Dendritic cell treated with granulocyte-macrophage colony-stimulating factor and Interleukin-4, amounts not matched to agents 40 ng/mL and 50 ng/mL, for 4 days (primary cell): Measurements from ENCODE around the gene ECE1.
A peak's percentile ranks its signal among the peaks of the same experiment; 100 is the strongest.

Source experiments
- H3K27ac Mint-ChIP-seq: one replicate; pipeline ENCODE4 v1.8.0; 2022; ENCODE audit warnings: mild to moderate bottlenecking, mixed read lengths
- H3K27me3 Mint-ChIP-seq: one replicate; pipeline ENCODE4 v1.8.0; 2022; ENCODE audit warnings: mild to moderate bottlenecking, mixed read lengths
- H3K36me3 Mint-ChIP-seq: one replicate; pipeline ENCODE4 v1.8.0; 2022; ENCODE audit warnings: low read depth, mixed read lengths
- H3K4me1 Mint-ChIP-seq: one replicate; pipeline ENCODE4 v1.8.0; 2022; ENCODE audit warnings: low read depth, mixed read lengths
- H3K4me3 Mint-ChIP-seq: one replicate; pipeline ENCODE4 v1.8.0; 2022; ENCODE audit warnings: mild to moderate bottlenecking, moderate library complexity, mixed read lengths
- H3K9me3 Mint-ChIP-seq: one replicate; pipeline ENCODE4 v1.8.0; 2022; ENCODE audit warnings: mixed read lengths
- intact Hi-C: fragments of 100-400 bp; cut with micrococcal nuclease; formaldehyde crosslinking; loops from one replicate; pipeline ENCODE4 v1.15.0; 2022

The ECE1 gene

DNA sequence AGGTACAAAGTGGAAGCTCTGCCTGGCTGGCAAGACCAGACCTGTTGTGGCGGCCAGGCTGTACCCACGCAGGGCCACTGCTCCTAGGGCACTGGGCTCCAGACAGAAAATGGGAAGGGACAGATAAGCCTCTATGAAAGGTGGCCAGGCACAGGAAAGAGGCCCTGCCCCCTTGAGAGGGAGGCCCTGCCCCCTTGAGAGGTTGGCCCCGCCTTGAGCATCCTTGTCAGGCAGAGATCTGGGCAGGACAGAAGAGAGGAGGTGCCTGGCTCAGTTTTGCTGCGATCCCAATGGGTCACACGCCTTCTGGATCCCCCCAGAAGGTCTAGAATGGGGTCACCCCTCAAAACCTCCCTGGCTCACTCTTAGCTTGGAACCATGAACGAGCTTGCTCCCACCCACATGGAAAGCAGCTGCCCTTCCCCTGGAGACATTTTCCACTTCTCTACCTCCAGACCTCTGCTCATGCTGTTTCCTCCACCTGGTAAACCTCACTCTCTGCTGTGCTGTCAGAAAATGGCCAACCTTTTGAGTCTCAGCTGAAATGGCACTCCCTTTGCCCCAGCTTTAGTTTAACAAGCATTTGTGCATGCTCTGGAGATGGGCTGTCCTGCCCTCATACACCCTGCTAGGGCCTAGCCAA is 17.5 kb upstream of the ECE1 start:
- no peak overlapping the region for H3K27ac Mint-ChIP-seq
- H3K4me3 Mint-ChIP-seq, result no peak overlapping the region
- H3K4me1 Mint-ChIP-seq, result peaks cover 16% of the 10 kb centered on the region
- H3K36me3 Mint-ChIP-seq, result no peaks in the 10 kb centered on the region
- peaks cover 54% of the 10 kb centered on the region for H3K27me3 Mint-ChIP-seq
- intact Hi-C loops, result no loop called here
- H3K9me3 Mint-ChIP-seq, result no peaks in the 10 kb centered on the region

DNA sequence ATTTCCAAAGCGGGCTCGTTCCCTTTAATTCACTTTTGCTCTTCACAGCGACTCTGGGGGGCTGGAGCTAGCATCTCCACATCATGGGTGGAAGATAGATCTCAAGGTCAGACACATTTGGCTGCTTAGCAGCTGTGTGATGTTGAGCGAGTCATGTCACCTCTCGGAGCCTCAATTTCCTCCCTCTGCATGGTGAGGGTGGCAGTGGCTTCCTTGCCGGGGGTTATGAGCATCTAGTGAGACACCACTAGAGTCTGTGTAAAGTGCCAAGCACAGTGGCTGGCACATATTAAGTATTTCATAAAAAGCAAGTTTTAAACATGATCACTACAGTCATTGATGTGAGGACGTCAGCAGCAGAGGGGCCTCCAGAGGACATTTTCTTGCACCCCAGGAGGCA is 16.9 kb upstream of the ECE1 start:
- no peak overlapping the region for H3K27ac Mint-ChIP-seq
- peaks cover 55% of the 10 kb centered on the region for H3K27me3 Mint-ChIP-seq
- H3K36me3 Mint-ChIP-seq, result no peaks in the 10 kb centered on the region
- no peaks in the 10 kb centered on the region for H3K9me3 Mint-ChIP-seq
- intact Hi-C loops, result no loop called here
- H3K4me1 Mint-ChIP-seq, result peaks cover 18% of the 10 kb centered on the region
- no peak overlapping the region for H3K4me3 Mint-ChIP-seq

DNA sequence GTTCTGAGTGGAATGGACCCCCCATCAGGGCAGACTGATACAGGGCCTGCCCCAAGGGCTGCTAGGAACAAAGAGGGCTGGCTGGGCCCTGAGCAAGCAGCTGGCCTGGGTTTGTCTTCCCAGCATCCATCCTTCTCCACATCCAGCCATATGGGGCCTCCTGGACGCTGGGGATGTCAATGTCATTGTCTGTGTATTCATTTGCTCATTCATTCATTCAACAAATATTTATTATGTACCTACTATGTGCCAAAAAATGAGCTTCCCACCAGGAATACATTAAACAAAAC is 15.6 kb upstream of the ECE1 start:
- Mint-ChIP-seq H3K9me3 (no peaks in the 10 kb centered on the region), H3K4me1 (peaks cover 18% of the 10 kb centered on the region), H3K4me3 (no peak overlapping the region), H3K27me3 (peaks cover 61% of the 10 kb centered on the region), H3K36me3 (no peaks in the 10 kb centered on the region), H3K27ac (no peak overlapping the region)
- intact Hi-C loops, result no loop called here

DNA sequence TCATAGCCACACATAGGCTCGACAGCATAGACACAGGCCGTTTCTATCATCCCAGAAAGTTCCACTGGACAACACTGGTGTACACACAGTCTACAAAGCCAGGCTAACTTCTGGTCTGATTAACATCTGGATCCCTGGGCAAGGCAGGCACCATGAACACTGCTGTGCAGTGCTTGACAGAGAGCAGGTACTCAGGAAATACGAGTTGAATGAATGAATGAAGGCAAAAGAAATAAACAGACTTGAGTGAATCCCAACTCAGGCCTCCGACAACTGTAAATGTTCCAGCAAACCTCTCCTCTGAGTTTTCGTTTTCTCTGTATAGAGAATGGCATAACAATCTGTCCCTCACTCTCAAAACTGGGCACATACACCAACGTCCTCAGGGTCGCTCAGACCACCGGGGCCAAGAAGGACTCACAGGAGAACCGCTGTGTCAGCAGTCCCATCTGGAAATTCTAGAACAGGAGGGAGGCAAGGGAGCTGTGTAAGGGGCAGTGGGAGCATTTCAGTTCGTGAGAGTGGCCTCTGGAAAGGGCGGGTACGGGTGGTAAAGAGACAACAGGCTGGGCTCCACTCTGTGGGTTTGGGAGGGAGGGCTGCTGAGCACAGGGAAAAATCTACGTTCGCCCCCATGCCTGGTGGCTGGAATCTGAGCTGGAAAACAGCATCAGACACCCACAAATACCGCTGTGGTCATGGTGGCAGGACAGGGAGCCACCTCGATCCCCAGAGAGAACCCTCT is 15.1 kb upstream of the ECE1 start:
- H3K4me1 Mint-ChIP-seq, result peaks cover 18% of the 10 kb centered on the region

DNA sequence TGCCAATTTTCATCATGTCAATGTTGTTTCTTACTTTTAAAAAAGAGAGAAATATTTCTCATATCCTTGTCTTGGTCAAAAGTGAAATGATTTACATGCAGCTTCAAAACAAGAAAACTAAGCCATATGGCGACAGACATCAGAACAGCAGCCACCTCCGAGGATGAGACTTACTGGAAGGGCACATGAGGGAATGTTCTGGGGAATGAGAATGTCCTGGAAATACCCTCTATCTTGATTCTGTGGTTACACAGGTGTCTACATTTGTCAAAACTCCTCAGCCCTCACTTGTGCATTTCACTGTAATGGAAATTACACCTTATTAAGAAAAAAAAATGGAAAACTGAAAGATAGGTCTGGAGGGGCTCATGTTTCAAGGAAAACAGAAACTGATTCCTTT is 14.2 kb upstream of the ECE1 start:
- H3K27ac Mint-ChIP-seq, result no peak overlapping the region
- intact Hi-C loops, result no loop called here
- no peaks in the 10 kb centered on the region for H3K9me3 Mint-ChIP-seq
- no peaks in the 10 kb centered on the region for H3K36me3 Mint-ChIP-seq
- peaks cover 53% of the 10 kb centered on the region for H3K27me3 Mint-ChIP-seq
- H3K4me3 Mint-ChIP-seq, result no peak overlapping the region
- H3K4me1 Mint-ChIP-seq, result peaks cover 26% of the 10 kb centered on the region

More for the DNA sequence above, 15.1 kb upstream of the ECE1 start:
- H3K9me3 Mint-ChIP-seq, result no peaks in the 10 kb centered on the region
- H3K27me3 Mint-ChIP-seq, result peaks cover 60% of the 10 kb centered on the region
- intact Hi-C loops, result no loop called here
- no peak overlapping the region for H3K4me3 Mint-ChIP-seq
- H3K27ac Mint-ChIP-seq, result no peak overlapping the region
- no peaks in the 10 kb centered on the region for H3K36me3 Mint-ChIP-seq

DNA sequence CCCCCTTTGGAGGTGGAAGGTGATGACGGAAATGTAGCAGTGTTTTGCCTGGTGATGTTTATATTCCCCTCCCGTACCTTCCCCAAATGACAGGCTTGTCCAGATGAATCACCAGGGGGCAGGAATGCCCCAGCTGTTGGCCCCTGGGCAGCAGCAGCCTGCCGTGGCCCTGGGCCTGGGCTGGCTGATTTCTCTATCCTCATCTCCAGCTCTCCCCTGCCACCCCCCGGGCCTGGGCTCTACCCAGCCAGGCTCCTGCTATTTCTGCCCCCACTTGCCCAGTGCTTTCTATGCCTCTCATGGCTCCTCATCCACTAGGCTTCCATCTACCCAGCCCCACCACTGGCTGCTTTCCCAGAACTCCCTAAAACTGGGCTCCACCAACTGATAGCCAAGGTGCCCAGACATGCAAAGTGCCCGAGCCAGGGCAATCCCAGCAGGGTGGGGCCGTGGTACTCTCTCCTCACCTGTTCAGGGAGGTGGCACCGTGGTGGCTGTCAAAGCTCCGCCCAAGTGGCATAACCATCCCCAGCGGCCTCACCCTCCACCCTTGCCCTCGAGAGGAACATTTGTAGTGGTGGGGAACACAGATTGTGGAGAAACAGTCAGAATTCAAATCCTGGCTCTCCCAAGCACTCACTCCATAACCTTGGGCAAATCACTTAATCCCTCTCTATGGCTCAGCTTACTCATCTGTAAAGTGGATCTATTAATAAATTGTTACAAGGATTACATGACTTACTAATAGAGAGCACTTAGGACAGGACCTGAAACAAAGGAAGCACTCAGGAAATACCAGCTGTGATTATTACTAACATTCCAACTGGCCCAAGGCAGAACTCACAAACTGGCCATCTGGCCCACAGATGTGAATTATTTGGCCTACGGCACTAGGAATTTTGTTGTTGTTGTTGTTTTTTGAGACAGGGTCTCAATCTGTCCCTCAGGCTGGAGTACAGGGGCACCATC is 12.8 kb upstream of the ECE1 start:
- H3K36me3 Mint-ChIP-seq, result no peaks in the 10 kb centered on the region
- H3K4me3 Mint-ChIP-seq, result no peak overlapping the region
- H3K9me3 Mint-ChIP-seq, result no peaks in the 10 kb centered on the region
- intact Hi-C loops, result no loop called here
- peaks cover 37% of the 10 kb centered on the region for H3K4me1 Mint-ChIP-seq
- peaks cover 47% of the 10 kb centered on the region for H3K27me3 Mint-ChIP-seq
- no peak overlapping the region for H3K27ac Mint-ChIP-seq

DNA sequence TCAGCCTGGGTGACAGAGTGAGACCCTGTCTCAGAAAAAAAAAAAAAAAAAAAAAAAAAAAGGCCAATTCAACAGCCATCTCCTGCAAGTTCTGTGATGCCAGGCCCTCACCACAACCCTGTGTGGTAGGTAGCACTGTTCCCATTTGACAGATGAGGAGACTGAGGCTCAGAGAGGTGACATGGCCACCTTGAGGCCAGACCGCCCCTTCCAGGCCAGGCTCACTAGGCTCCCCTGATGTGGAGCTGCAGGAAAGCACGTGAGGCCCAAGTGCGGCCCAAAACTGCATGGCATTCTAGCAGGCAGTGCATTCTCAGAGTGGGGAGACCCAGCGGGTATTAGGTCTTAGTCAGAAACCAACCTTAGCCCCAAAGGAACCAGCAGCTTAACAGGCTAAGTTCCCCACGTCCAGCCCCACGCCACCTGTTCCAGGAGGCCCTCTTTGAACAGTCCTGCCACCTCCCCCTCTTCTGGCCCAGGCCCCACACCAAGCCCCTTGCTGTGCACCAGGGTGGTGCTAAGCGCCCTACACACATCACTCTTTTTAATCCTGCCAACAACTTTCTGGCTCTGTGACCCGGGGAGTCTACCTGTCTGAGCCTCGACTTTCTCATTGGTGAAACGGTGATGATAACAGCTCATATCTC is 11.7 kb upstream of the ECE1 start:
- H3K27ac Mint-ChIP-seq, result no peak overlapping the region
- H3K36me3 Mint-ChIP-seq, result no peaks in the 10 kb centered on the region
- peaks cover 43% of the 10 kb centered on the region for H3K27me3 Mint-ChIP-seq
- no peaks in the 10 kb centered on the region for H3K9me3 Mint-ChIP-seq
- intact Hi-C loops, result no loop called here
- H3K4me1 Mint-ChIP-seq, result peaks cover 31% of the 10 kb centered on the region
- H3K4me3 Mint-ChIP-seq, result no peak overlapping the region

DNA sequence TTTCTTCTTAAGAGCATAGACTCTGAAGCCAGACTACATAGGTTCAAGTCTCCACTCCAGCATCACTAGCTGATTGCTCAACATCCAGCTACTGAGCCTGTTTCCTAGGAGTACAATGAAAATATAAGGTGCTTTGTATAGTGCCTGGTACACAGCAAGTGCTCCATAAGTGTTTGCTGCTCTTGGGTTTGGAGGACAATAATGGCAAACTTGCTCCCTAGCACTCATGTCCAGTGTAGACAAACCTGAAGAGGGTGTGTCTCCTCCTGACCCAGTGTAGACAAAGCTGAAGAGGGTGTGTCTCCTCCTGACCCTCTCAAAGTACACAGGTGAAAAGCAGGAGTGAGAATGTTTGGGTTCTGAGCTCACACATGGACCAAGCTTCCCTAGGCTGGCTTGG is 10.5 kb upstream of the ECE1 start:
- Mint-ChIP-seq H3K27me3 (peaks cover 39% of the 10 kb centered on the region), H3K4me1 (peaks cover 31% of the 10 kb centered on the region), H3K9me3 (no peaks in the 10 kb centered on the region), H3K4me3 (no peak overlapping the region), H3K36me3 (no peaks in the 10 kb centered on the region), H3K27ac (no peak overlapping the region)
- intact Hi-C loops, result no loop called here

DNA sequence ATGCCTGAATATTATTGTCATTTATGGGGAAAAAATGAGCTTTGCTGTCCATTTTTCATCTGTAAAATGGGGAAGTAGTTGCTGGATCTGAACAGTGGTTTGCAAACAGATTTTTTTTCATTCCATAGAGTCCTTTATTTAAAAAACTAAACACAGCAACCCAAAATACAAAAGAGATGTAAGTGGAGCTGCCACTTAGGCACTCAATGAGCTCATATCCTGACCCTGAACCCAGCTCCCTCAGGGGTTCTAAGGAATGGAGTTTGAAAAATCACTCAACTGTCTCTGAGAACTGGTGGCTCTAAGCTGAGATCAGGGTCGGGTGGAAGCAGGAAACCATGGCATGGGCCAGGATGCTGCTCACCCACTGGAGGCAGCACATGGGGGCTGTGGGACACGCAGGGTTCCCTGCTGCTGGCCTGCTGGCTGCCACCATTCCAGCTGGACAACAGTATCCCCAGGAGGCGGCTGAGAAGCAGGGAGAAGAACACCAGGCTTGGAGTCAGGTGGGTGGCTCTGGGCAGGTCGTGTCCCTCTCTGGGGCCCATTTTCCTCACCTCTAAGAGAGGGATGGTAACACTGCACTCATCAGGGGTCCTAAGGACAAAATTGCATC is 9.6 kb upstream of the ECE1 start:
- no peak overlapping the region for H3K27ac Mint-ChIP-seq
- H3K27me3 Mint-ChIP-seq, result peaks cover 37% of the 10 kb centered on the region
- H3K4me1 Mint-ChIP-seq, result peaks cover 36% of the 10 kb centered on the region
- H3K9me3 Mint-ChIP-seq, result no peaks in the 10 kb centered on the region
- H3K36me3 Mint-ChIP-seq, result no peaks in the 10 kb centered on the region
- H3K4me3 Mint-ChIP-seq, result no peak overlapping the region
- intact Hi-C loops, result no loop called here

DNA sequence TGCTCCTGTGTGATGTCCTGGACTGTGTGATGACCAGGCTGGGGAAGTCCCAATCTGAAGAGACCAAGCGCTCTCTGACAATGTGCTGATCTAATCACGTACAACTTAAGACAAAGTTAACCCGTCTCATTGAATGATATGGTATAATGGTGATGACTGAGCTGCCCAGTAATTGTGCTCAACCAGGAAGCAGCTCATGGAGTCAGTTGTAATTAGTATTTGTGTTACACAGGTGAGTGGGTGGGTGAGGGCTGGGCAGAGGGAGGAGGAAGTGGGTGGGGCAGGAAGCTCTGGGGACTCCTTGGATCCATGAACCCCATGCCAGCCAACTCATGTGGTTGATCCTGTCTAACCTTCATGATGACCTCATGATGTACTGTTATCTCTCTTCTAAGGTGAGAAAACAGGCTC is 8.7 kb upstream of the ECE1 start:
- Mint-ChIP-seq H3K27ac (no peak overlapping the region), H3K9me3 (no peaks in the 10 kb centered on the region), H3K36me3 (no peaks in the 10 kb centered on the region), H3K27me3 (peaks cover 37% of the 10 kb centered on the region), H3K4me1 (peaks cover 45% of the 10 kb centered on the region), H3K4me3 (no peak overlapping the region)
- intact Hi-C loops, result no loop called here

DNA sequence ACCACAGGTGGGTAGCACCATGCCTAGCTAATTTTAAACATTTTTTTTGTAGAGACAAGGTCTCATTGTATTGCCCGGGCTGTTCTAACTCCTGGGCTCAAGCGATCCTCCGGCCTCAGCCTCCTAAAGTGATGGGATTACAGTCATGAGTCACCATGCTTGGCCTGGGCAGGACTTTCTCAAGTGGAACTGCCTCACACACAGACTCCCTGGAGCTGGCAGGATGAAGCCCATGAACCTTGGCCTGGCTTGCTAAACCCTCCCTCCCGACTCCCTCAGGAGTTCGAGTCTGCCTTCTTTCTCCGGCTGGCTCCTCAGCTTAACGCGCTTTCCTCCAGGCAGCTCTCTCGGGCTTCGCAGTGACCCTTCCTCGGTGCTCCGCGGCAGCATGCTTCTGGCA is 7.7 kb upstream of the ECE1 start:
- Mint-ChIP-seq H3K4me1 (peaks cover 53% of the 10 kb centered on the region), H3K27me3 (peaks cover 41% of the 10 kb centered on the region), H3K9me3 (no peaks in the 10 kb centered on the region), H3K4me3 (no peak overlapping the region), H3K27ac (no peak overlapping the region), H3K36me3 (no peaks in the 10 kb centered on the region)
- intact Hi-C loops, result no loop called here

DNA sequence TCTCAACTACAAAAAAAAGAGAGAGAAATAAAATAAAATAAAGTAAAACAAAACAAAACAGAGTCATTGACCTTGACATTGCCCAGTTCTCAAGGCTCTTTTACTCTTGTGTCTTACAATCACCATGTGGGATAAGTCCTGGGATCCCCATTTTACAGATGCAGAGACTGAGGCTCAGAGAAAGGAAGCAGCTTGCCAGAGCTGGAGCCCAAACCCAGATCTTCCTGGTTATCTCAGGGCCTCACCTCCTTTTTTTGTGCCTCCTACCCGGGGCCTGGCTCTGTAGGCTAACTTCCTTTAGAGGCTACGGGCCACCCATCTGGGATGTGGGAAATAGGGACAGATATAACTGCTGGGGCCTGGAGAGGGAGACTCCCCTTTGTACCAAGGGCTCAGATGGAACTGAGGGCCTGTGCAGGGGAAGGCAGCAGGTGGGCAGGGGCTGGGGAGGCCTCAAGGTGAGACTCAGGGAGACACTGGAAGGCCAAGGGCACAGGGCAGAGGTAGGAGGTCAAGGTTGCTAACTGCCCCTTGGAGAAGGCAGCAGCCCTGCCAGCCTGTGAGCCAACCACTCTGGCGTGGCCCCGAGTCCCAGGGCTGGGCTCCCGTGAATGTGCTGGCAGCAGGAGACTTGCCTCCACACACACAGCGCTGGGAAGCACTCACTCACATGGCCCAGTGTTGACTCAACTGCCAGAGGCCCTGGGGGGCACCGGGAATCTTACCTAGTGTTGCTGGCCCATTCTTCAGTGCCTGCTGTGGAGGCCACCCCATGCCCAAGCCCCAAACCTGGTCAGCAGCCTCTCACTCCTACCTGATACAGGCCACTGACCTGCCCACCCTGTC is 6.5 kb upstream of the ECE1 start:
- peaks cover 41% of the 10 kb centered on the region for H3K27me3 Mint-ChIP-seq
- H3K4me3 Mint-ChIP-seq, result no peak overlapping the region
- H3K36me3 Mint-ChIP-seq, result no peaks in the 10 kb centered on the region
- H3K27ac Mint-ChIP-seq, result peak overlapping the region; percentile 60
- peaks cover 60% of the 10 kb centered on the region for H3K4me1 Mint-ChIP-seq
- intact Hi-C loops, result no loop called here
- H3K9me3 Mint-ChIP-seq, result no peaks in the 10 kb centered on the region

DNA sequence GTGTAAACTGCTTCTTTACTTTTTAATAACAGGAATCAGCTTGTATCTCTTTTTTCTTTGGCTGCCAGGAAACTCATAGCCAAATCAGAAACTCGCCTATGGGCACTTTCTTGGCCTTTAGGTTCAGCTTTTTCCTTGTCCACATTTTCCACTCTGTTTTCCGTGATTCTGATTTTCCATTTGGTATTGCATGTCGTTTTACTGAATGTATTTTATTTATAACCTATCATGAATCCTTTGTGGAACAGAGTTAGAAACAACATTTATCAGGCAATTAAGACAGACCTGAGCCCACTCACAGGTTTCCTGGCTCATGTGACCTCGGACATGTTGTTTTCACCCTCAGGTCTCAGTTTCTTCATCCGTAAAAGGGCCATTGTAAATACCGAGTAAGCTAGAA is 5.3 kb upstream of the ECE1 start:
- peaks cover 69% of the 10 kb centered on the region for H3K4me1 Mint-ChIP-seq
- H3K27ac Mint-ChIP-seq, result no peak overlapping the region
- H3K4me3 Mint-ChIP-seq, result no peak overlapping the region
- peaks cover 43% of the 10 kb centered on the region for H3K27me3 Mint-ChIP-seq
- H3K9me3 Mint-ChIP-seq, result no peaks in the 10 kb centered on the region
- H3K36me3 Mint-ChIP-seq, result no peaks in the 10 kb centered on the region
- intact Hi-C loops, result no loop called here
